Left lobe of liver (tissue), 2 donors: ENCODE measurements around the gene KRTAP10-4. TPM values are rescaled to one million over a fixed set of nuclear protein-coding genes. Genes with fewer than 3 reads are reported as not detected.
"Not testable (repeated sequence)": the region's sequence is repeated elsewhere in the genome, so short reads cannot be mapped to it uniquely, and the experiment has no call there.

Source experiments
- ATAC-seq: fragments of 200-7000 bp; cut with Tn5 transposase; one replicate; pipeline ENCODE4 v1.9.1; 2020; ENCODE audit warnings: mild to moderate bottlenecking, moderate library complexity
- DNase-seq: peaks from one replicate; pipeline ENCODE4 v3.0.0-alpha.2; 2020; ENCODE audit warnings: low spot score
- total RNA-seq: library from RNA; stranded (reverse); gene quantifications from one replicate; pipeline ENCODE4 v1.2.1, GENCODE V29; 2021
- donor health status: DM: no; HTN: no; CAD: no; lungs with moderate emphysema.
- donor health status: DM: no; HTN: yes; CAD: no.

KRTAP10-4 gene
- total RNA-seq, 1 donor from 2014 or later, result not detected

GRCh38 chr21:44556879-44557278 is 16.6 kb upstream of the KRTAP10-4 start:
- no peak for DNase-seq
- no peak for ATAC-seq

DNA sequence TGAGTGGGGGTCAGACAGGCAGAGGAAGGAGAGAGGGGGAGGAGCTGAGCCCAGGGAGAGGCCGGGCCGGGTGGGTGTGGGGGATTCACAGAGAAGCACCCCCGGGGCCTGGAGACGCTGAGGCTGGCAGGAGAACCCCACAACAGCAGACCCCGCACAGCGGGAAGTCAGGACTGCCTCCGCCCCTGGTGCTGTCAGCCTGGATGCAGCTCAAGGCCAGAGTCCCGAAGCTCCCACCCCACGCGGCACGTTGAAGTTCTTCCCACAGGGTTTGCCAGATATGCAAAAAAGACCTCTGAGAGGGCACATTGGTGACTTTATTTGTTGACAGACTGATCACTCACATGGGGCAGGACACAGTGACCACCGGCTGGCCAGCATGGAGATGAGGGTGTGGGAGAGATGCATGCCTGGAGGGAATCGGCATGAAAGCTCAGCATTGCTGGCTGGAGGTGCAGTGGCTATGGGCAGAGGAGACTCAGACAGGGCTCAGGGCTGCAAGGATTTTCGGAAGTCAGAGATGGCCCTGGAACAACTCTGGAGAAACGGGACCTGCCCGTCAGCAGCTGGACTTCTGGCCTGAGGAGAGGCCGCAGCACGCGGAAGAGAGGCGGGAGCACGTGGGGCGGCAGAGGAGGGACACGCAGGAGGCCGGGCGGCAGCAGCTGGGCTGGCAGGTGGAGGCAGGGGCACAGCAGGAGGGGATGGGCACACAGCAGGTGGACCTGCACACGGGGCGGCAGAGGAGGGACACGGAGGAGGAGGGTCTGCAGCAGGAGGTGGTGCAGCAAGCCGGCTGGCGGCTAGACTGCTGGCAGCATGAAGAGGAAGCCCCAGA is 15.8 kb upstream of the KRTAP10-4 start:
- ATAC-seq, result peak; percentile 49
- no peak for DNase-seq

DNA sequence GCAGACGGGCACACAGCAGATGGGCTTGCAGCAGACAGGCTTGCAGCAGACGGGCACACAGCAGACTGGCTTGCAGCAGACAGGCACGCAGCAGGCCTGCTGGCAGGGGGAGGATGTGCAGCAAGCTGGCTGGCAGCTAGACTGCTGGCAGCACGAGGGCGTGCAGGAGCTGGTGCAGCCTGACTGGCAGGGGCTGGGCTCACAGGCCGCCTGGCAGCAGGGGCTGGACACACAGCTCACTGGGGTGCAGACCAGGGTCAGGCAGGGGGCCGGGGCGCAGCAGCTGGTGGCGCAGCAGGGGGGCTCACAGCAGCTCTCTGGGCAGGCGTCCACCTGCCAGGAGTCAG is 15.2 kb upstream of the KRTAP10-4 start:
- not testable (repeated sequence) for DNase-seq, ATAC-seq

DNA sequence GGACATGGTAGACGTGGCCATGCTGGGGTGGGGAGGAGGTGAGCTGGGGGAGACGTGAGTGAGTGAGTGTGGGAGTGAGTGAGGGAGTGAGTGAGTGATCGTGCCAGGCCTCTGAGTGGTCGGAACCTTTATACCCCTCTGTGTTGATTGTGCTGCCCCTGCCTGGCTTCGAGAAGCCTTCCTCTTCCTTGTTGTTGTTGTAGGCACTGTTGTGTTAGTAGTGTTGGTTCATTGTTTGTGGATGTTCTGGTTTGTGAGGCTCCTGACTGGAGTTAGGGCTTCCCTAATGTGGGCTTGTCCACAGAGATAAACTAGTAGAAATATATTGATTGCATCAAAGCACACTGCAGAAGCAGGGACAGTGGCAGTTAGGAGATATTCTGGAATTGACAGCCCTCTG is 14.8 kb upstream of the KRTAP10-4 start, which contains the start of gene KRTAP10-3:
KRTAP10-3 (minus strand) TSS at position 101 of the 400 bp plus-strand sequence; CDS start at position 21, 80 bp downstream.
- ATAC-seq (no peak), DNase-seq (no peak)

DNA sequence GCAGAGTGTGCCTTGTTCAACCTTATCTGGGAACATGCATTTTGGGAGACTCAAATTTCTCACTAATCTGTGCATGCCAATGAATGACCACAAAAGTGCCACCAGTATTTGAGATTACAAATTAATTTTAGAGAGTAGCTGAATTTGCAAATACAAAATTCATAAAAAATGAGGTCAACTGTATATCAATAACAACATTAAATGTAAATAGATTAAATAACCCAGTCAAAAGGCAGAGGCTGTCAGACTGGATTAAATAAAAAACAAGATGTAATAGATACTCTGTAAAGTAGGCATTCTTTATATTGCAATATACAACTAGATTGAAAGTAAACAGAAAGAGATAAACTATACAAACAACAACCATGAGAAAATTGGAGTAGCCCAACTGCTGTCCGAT is 9.4 kb upstream of the KRTAP10-4 start:
- no peak for DNase-seq
- no peak for ATAC-seq

GRCh38 chr21:44564886-44565598 is 8.5 kb upstream of the KRTAP10-4 start:
- DNase-seq, result no peak
- ATAC-seq, result no peak

DNA sequence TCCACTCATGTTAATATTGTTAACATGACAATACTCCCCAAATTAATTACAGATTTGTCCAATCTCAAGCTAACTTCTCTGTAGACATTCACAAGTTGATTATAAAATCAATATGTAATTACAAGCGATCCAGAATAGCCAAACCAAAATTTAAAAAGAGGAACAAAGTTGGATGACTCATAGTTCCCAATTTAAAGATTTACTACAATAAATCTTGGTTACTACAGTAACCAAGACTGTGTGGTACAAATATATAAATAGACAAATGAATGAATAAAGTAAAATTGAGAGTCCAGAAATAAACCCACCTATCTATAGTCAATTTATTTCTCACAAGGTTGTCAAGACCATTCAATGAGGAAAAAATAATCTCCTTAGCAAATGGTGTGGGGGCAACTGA is 7.1 kb upstream of the KRTAP10-4 start:
- ATAC-seq (no peak), DNase-seq (no peak)

- DNase-seq (no peak), ATAC-seq (no peak)
These were observed 5.9 kb upstream of the KRTAP10-4 start for GRCh38 chr21:44567481-44568171.

- DNase-seq, result no peak
- no peak for ATAC-seq
These were observed 5.3 kb upstream of the KRTAP10-4 start for GRCh38 chr21:44568261-44568660.

DNA sequence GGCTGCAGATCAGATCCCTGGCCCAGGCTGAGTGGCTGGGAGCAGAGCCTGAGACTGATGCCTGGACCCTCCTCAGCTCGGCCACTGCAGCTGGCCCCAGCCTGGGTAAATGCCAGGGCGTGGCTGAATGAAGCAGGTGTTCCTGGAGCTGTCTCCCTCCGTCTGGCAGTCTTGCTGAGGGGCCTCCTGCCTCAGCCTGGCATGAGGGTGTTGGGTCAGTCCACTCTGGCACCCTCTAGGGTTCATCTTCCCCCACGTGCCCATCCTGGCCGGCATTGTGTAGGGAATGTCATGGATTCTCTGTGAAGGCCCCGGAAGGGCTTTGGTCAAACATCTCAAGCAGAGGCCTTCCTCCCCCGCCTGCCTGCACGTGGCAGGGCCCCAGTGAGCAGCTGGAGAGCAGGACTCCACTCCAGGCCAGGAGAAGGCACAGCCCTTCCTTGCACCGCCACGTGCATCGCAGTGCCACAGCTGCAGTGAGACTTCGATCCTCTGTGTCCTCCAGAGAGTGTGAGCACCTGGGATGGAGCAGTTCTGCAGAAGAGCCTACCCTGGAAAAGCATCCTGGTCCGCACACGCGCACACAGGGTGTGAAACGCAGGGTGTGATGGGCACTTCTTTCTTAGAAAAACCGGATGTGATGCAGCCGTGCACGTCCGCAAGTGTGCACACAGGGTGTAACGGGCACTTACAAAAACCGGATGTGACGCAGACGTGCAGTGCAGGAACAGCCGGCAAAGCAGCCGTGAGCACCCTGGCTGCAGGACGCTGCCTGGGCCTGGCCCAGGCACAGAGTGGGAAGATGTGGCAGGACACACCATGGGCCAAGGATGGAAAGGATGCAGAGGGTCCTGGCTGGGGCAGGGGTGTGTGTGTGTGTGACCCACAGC is 4.6 kb upstream of the KRTAP10-4 start:
- ATAC-seq, result no peak
- DNase-seq, result no peak

DNA sequence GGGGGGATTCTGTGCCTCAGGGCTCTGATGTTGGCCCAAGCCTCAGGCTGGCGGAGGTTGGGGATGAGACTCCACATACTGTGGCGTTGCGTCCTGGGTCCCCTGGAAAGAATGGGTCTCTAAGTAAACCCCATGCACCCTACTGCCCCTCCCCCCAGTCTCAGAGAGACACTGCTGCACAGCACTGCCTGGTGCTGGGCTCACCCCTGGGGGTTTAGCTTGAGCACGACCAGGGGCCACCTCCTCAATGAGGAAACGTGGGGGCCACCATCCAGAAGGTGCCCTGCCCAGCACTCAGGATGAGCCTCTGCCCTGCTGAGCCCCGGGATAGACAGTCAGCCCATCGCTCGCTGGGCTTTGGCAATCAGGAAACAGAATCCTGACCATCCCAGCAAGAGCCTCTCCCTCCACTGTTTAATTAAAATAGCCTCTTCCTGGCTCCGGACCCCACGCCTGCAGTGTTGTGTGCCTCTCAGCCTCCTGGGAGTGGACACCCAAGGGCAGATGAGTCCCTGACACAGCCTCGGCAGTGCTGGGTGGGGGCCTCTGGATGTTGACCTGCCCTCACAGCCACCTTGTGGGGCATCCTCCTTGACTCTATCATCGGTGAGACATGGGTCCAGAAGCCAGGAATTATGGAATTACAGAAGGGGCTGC is 3.5 kb upstream of the KRTAP10-4 start:
- no peak for DNase-seq

DNA sequence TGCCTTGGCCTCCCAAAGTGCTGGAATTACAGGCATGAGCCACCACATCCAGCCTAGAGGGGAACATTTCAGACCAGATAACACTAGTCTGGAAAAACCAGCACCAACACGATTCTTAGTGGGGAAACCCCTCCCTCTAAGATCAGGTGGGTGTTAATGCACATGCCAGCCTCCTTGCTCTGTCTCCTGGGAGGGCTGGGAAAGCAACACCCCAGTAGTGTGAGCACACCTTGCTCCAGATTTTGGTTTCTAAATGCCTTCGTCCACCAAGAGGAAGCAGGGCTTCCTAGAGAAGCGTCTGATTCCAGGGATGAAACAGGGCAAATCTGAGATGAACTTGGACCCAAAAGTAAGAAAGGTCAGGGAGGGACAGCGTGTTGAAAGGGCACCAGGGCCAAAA is 2.2 kb upstream of the KRTAP10-4 start:
- ATAC-seq, result no peak
- DNase-seq, result no peak

More for the DNA sequence above, 3.5 kb upstream of the KRTAP10-4 start:
- ATAC-seq, result no peak

GRCh38 chr21:44571844-44572782 is 1.4 kb upstream of the KRTAP10-4 start:
- DNase-seq, result no peak
- ATAC-seq, result no peak

GRCh38 chr21:44572959-44573583 is 458 bp upstream of the KRTAP10-4 start:
- ATAC-seq, result no peak
- DNase-seq, result no peak

- ATAC-seq (peak; percentile 93), DNase-seq (peak; percentile 86)
These were observed 1.2 kb downstream of the KRTAP10-4 start for GRCh38 chr21:44574457-44575306.

- no peak for ATAC-seq
These were observed 1.9 kb downstream of the KRTAP10-4 start for GRCh38 chr21:44575307-44576024.

GRCh38 chr21:44576025-44576420 is 2.5 kb downstream of the KRTAP10-4 start:
- ATAC-seq, result no peak

More at GRCh38 chr21:44575307-44576024, 1.9 kb downstream of the KRTAP10-4 start:
- DNase-seq, result no peak

More at GRCh38 chr21:44576025-44576420, 2.5 kb downstream of the KRTAP10-4 start:
- no peak for DNase-seq
